ENCODE results near the gene MVD. TPM values are rescaled to one million over a fixed set of nuclear protein-coding genes. Genes with fewer than 3 reads are reported as not detected.

Gene MVD
- total RNA-seq, 1 experiment from 2014 or later, result 119 TPM

DNA sequence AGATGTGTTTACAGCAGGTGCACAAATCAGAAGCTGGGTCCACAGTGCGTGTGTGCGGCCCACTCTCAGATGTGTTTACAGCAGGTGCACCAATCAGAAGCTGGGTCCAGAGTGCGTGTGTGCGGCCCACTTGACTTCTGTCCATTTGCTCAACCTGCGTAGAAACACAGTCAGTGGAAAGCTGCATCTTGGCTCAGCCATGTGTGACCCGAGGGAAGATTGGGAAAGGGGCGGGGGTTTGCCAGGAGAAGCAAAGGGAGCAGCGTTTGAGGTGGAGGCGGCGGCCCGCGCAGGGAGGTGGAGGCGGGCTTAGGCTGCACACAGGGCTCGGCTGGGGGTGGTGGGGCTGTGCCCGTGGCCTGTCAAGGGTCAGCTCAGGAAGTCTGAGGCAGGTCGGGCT is 47.7 kb upstream of the MVD start (continued):
- TF ChIP-seq POLR2AphosphoS5 (IDR thresholded peaks at IDR 0.05; ENCODE audit: low read depth, low read length) (no peak), JUND (IDR thresholded peaks at IDR 0.05) (no peak), SRF (IDR thresholded peaks at IDR 0.05; ENCODE audit: low read depth) (no peak), TCF7L2 (IDR thresholded peaks at IDR 0.05; ENCODE audit: borderline replicate concordance, extremely low read depth, insufficient read depth, insufficient read length) (no peak)

DNA sequence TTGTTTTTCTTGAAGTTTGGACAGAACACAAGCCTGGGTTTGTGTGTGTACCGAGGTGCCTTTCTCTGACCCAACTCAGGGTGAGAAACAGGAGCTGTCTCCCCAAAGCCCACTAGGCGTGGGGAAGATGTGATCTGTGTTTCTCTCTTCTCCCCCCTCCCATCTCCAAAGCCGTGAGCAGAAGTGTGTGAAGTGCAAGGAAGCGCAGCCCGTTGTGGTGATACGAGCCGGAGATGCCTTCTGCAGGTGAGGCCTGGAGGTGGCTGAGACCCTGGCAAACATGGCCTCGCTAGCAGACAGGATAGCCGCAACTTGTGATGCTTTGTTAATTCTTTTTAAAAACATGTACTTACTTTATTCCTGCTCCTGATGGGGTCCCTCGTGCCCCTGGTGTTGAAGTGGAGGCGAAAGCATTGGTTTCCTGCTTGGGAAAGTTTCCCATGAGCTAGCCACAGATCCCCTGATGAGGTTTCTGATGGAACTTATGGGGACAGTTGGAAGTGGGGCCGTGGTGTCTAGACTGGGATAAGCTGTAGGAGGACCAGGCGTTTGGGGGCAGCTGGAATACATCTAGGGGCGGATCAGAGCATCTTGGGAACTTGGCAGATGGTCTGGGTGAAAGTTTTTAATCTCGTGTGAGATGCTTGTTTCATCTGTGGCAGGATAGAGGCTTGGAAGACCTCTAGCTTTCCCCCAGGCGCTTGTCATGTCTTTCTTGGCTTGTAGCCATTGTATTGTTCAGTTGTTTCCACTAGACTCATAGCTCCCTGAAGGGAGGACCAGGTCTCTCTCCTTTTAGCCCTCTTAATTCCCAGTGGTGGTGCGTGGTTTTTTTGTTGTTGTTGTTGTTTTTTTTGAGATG is 44.3 kb upstream of the MVD start:
- no peak for TF ChIP-seq EGR1 (IDR thresholded peaks at IDR 0.05; ENCODE audit: low read depth)
- no peak for TF ChIP-seq ZFX (IDR thresholded peaks at IDR 0.05)
- TF ChIP-seq ZNF274 (IDR thresholded peaks at IDR 0.05; ENCODE audit: low read depth, low read length), result no peak
- no peak for TF ChIP-seq JUND (IDR thresholded peaks at IDR 0.05)
- TF ChIP-seq, protein P1, sequence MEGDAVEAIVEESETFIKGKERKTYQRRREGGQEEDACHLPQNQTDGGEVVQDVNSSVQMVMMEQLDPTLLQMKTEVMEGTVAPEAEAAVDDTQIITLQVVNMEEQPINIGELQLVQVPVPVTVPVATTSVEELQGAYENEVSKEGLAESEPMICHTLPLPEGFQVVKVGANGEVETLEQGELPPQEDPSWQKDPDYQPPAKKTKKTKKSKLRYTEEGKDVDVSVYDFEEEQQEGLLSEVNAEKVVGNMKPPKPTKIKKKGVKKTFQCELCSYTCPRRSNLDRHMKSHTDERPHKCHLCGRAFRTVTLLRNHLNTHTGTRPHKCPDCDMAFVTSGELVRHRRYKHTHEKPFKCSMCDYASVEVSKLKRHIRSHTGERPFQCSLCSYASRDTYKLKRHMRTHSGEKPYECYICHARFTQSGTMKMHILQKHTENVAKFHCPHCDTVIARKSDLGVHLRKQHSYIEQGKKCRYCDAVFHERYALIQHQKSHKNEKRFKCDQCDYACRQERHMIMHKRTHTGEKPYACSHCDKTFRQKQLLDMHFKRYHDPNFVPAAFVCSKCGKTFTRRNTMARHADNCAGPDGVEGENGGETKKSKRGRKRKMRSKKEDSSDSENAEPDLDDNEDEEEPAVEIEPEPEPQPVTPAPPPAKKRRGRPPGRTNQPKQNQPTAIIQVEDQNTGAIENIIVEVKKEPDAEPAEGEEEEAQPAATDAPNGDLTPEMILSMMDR (IDR thresholded peaks at IDR 0.05 in 2 of 3, conservative IDR thresholded peaks at IDR 0.05 in 1 of 3; ENCODE audit: borderline replicate concordance in 1 of 3, insufficient read depth in 1 of 3, low read depth in 2 of 3, low read length in 2 of 3), result no peak
- no peak for TF ChIP-seq FOSL1 (IDR thresholded peaks at IDR 0.05; ENCODE audit: low read depth)
- no peak for TF ChIP-seq POLR2AphosphoS5 (IDR thresholded peaks at IDR 0.05; ENCODE audit: low read depth, low read length)
- TF ChIP-seq SIN3A (IDR thresholded peaks at IDR 0.05; ENCODE audit: low read depth), result no peak
- TF ChIP-seq ZBTB33 (IDR thresholded peaks at IDR 0.05; ENCODE audit: extremely low read depth, insufficient replicate concordance, low read length), result no peak
- TSS peak; percentile 67 for BruUV-seq (replicated peaks)
- peak overlapping the region; percentile 84 for H3K4me2 ChIP-seq (ENCODE audit: low read length)
- ATAC-seq (peak; percentile 3; the same call in 1 of the 2 replicates), DNase-seq (ENCODE audit: low read depth, low spot score) (no peak)
- H3K9me2 ChIP-seq (ENCODE audit: insufficient read depth), result no peaks in the 10 kb centered on the region
- H3K9me3 ChIP-seq (ENCODE audit: control insufficient read depth in 1 of 2, insufficient read depth in 1 of 2, low read depth in 1 of 2, low read length in 2 of 2), result no peaks in the 10 kb centered on the region
- no peaks in the 10 kb centered on the region for H4K20me1 ChIP-seq (ENCODE audit: insufficient read depth)
- peak overlapping the region; percentile 76 for H3K9ac ChIP-seq (ENCODE audit: low read length)
- H3K4me3 ChIP-seq (replicated peaks in 1 of 2; ENCODE audit: low read depth in 1 of 2, low read length in 2 of 2), result peak overlapping the region; percentile 85 to 100
- H3K27ac ChIP-seq (ENCODE audit: low read depth, low read length), result peak overlapping the region; percentile 73
- intact Hi-C loops (cut with micrococcal nuclease), result no loop called here
- CTCF ChIA-PET, result interaction anchor here (1.8 kb wide), 1 partner anchor 30 kb away, joined by 9 read pairs; no protein-coding TSS in a partner anchor
- H2AFZ ChIP-seq (ENCODE audit: low read depth, low read length, poor library complexity, severe bottlenecking), result no peak overlapping the region
- RAD21 ChIA-PET (ENCODE audit: low non-redundant PET in 1 of 2, low total read pairs in 2 of 2, uncharacterized antibody in 2 of 2, unreplicated experiment in 2 of 2), result no interaction called here
- peaks cover 59% of the 10 kb centered on the region for H3K79me2 ChIP-seq (ENCODE audit: insufficient read depth, low read length)
- H3K27me3 ChIP-seq (ENCODE audit: insufficient read depth, low read length), result no peaks in the 10 kb centered on the region
- POLR2A ChIA-PET, result no interaction called here
- peaks cover 2 to 5% of the 10 kb centered on the region in 2 experiments; a peak in 1 of 4 replicates for H3K36me3 ChIP-seq (ENCODE audit: control insufficient read depth in 1 of 2, insufficient read depth in 2 of 2, low read length in 2 of 2)
- peaks cover 17 to 19% of the 10 kb centered on the region in 2 experiments for H3K4me1 ChIP-seq (ENCODE audit: control insufficient read depth in 1 of 2, insufficient read depth in 2 of 2, low read length in 2 of 2)
